GM12892 (cell line): ENCODE data around the gene CMTM4.

Experiments used
- POLR2A ChIP-seq: IDR thresholded peaks from 2 replicates; pipeline ENCODE4 v1.6.1; 2011; ENCODE audit warnings: low read depth, low read length, control low read depth
- POLR2AphosphoS5 ChIP-seq: IDR thresholded peaks from 2 replicates; pipeline ENCODE4 v1.6.1; 2011; ENCODE audit warnings: low read depth, low read length, control low read depth
- TAF1 ChIP-seq: IDR thresholded peaks from 2 replicates; pipeline ENCODE4 v1.6.1; 2011; ENCODE audit warnings: low read depth, mild to moderate bottlenecking, control low read depth, low read length, borderline replicate concordance

DNA sequence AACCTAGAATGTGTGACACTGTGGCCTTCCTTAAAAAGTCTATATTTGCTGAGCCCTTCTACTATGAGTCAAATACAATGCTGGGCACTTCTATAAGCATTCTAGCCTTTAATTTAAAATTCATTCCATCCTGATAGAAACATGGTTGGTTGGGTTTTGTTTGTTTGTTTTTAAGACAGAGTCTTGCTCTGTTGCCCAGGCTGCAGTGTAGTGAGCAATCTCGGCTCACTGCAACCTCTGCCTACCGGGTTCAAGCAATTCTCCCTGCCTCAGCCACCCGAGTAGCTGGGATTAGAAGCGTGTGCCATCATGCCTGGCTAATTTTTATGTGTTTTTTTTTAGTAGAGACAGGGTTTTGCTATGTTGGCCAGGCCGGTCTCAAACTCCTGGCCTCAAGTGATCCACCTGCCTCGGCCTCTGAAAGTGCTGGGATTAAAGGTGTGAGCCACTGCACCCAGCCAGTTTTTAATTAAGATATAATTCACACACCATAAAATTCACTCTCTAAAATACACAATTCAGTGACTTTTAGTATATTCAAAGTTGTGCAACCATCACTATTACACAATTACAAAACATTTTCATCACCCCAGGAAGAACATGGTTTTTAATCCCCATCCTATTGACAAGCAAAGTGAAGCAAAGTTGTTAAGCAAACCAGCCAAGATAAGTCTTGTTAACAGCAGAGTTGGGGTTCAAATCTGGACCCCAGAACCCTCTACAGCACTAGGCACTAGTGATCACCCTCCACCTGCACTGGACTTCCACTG, 42.8 kb downstream of the CMTM4 start:
- TF ChIP-seq POLR2A (no peak), TAF1 (no peak), POLR2AphosphoS5 (no peak)
